Left colon (tissue), 2 donors: ENCODE measurements around the gene GSTO1. TPM values are rescaled to one million over a fixed set of nuclear protein-coding genes. Genes with fewer than 3 reads are reported as not detected.

Source experiments
- ATAC-seq: fragments of 200-7000 bp; cut with Tn5 transposase; one replicate; pipeline ENCODE4 v1.9.1; 2020; ENCODE audit warnings: mild to moderate bottlenecking, moderate library complexity
- DNase-seq, 2 donors: peaks; one replicate each; pipeline ENCODE4 v3.0.0-alpha.2; 2020
- intact Hi-C, 2 donors: fragments of 100-400 bp; cut with DNase I in 1 of 2; cut with micrococcal nuclease in 1 of 2; formaldehyde crosslinking; loops; one replicate each; pipeline versions ENCODE4 v1.11.2 to v1.14.0; 2022; cut with DNase I, micrococcal nuclease
- total RNA-seq, 2 donors: library from RNA; stranded (reverse); fragmentation: NEBNext Ultra II Directional; extraction: Animal tissue kit (Norgen Biotek cat#: 25700); gene quantifications; one replicate each; pipeline ENCODE4 v1.2.1, GENCODE V29; 2021
- donor health status: DM: no; HTN: no; CAD: no.
- donor health status: DM: yes; HTN: yes; CAD: no.

Gene GSTO1
- total RNA-seq, 2 donors from 2014 or later, result 67.5 to 71.2 TPM

- ATAC-seq, result no peak
- no peak for DNase-seq
- intact Hi-C loops, result no loop called here
Measured at GRCh38 chr10:104299031-104299904, 44.6 kb downstream of the GSTO1 start.

DNA sequence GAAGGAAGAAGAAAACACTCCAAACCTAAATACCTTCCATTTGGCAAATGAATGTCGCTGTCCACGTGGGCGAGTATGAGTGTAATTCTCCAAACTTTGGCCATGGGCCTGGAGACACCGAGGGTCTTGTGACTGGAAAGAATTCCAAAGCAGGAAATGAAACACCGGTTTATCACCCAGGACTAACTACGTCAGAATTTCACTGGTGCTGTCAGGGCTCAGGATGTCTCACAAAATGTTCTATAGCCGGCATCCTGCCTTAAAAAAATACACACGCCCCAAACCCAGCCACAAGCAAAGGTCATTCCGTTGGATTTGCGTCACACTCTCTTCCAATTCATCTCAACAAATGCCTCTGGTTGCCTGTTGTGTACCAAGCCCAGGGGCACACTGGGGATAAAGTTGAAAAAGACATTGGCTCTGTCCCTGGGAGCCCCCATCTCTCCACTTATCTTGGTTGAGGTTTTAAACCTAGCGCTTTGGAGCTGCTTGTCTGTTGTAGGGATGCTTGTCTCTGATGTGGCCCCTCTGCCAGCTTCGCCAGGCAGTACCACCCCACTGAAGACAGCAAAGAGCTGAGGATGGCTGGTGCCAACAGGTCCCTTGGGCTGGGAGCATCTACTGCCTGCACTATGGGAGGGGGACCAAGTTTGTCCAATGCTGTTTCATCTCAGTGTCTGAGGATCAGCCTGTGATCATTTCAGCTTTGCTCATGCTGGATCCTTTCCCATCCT is 45.5 kb downstream of the GSTO1 start:
- ATAC-seq (no peak), DNase-seq (no peak)
- intact Hi-C loops, result no loop called here

- DNase-seq, result peak; percentile 33 to 66
- intact Hi-C loops, result no loop called here
- peak; percentile 29 for ATAC-seq
Measured at GRCh38 chr10:104300736-104301292, 46.1 kb downstream of the GSTO1 start.

GRCh38 chr10:104301907-104302690 is 47.4 kb downstream of the GSTO1 start:
- intact Hi-C loops, result no loop called here
- ATAC-seq, result no peak
- DNase-seq, result no peak

- ATAC-seq (no peak), DNase-seq (no peak)
- intact Hi-C loops, result no loop called here
Measured at GRCh38 chr10:104303594-104304355, 49.1 kb downstream of the GSTO1 start.

DNA sequence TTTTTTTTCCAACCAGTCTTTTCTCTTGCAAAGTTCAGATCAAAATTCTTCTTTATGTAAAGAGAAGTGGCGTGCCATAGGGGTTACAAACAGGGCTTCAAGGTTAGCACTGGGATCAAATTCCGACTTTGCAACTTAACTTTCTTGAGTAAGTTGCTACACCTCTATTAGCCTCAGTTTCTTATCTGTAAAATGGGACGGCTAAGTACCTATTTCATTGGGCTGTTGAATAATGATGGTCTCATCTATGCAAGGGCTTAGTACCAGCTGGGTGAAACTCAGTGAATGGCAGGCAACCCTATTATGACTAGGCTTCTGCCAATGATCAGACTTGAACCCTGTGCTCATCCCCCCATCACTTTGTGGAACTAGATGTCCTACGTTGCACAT is 49.7 kb downstream of the GSTO1 start:
- ATAC-seq (no peak), DNase-seq (no peak)
- intact Hi-C loops, result no loop called here

DNA sequence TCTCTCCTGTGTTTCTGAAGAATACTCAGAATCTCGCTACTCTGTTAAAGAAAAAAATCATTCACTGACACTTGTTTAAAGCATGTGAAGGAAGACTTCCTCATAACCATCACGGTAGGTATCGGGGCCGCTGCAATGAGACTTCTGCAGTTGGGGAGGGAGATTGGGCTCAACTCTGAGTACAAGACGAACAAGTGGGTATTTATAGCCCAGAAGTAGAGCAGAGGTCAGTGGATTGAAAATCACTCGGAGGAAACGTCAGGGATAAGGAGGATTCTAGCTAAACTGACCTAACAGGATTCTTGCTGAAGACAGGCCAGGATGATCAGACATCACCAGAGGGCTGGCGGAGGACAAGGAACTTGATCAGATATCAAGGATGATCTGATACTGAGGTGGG is 50.2 kb downstream of the GSTO1 start:
- no peak for ATAC-seq
- intact Hi-C loops, result loop anchor here (5.0 kb wide), 1 partner anchor 42 kb away; no protein-coding TSS in a partner anchor
- DNase-seq, result no peak

DNA sequence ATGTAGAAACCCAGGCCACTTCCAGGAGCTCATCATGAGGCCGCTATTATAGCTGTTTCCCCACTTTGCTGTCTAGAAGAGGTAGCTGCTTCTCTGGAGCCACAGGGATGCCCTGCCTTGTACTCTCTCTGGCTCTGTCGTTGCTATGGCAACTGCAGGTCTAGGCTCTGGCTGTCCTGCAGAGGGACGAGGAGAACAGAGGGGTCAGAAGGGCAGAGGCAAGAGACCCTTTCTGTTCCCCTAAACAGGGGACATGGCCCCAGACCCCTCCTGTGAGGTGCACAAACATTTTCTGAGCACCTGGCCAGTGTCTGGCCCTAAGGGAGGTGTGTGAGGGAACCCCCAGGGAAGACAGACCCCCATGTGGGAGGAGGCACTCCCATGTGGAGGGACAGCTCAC is 52.2 kb downstream of the GSTO1 start:
- DNase-seq (no peak), ATAC-seq (no peak)
- intact Hi-C loops, result loop anchor here (5.0 kb wide), 1 partner anchor 40 kb away; no protein-coding TSS in a partner anchor

DNA sequence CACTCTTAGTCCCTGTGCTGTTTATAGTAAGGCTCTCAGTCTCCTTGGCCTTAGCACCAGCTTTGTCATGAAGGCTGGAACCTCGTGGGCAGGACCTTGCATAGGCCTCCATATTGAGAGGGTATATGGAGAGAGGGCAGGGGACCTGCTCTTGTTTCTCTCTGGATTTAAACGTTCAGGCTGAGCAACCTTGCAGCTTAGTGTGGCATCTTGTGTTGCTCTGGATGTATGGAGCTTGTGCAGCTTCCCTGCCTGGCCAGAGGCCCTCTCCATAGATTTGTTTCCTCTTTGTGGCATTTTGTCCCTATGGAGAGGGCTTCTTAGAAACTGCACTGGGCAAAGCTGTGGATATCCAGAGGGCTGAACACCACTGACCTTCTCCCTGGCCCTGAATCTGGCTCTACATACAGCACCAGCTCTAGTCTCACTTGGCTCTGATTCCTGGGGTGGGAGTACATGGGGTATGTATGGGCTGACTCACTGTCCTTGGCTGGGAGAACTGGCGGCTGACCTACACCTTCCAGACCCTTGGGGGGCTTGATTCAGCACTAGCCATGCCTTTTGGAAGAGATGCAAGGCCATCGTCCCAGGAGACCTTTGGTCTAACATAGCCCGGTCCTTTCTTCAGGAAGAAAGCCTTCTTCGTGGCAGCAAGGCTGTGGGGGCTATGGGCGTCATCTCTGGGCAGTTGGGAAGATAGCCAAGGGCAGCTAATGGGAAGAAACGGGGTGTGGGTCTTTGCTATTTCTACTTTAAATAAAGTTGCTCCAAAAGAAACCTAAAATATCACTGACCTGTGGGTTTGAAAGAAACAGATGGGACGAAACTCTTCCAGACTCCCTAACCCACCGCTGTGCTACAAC is 53.1 kb downstream of the GSTO1 start:
- ATAC-seq (no peak), DNase-seq (no peak)
- intact Hi-C loops, result loop anchor here (5.0 kb wide), 1 partner anchor 39 kb away; no protein-coding TSS in a partner anchor

DNA sequence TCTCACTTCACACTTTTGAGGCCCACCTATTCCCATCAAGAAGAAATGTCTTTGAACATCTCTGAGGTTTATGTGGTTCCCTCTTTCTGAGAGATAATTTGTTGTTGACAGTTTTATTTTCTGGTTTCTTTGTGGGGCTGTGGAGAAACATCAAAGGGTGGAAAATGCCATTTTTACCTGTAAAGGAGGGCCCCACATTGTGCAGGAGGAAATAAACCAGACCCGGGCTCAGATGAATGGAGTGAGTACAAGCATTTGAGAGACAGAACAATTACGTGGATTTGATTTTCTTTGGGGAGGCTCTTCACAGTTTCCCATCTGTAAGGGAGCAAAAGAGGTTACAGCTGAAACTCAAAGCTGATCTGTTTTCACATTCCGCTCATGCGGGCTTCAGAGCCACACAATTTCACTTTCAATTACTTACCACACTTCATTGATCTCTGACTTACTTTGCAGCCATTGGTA is 53.8 kb downstream of the GSTO1 start:
- no peak for ATAC-seq
- DNase-seq, result no peak
- intact Hi-C loops, result loop anchor here (5.0 kb wide), 1 partner anchor 39 kb away; no protein-coding TSS in a partner anchor

DNA sequence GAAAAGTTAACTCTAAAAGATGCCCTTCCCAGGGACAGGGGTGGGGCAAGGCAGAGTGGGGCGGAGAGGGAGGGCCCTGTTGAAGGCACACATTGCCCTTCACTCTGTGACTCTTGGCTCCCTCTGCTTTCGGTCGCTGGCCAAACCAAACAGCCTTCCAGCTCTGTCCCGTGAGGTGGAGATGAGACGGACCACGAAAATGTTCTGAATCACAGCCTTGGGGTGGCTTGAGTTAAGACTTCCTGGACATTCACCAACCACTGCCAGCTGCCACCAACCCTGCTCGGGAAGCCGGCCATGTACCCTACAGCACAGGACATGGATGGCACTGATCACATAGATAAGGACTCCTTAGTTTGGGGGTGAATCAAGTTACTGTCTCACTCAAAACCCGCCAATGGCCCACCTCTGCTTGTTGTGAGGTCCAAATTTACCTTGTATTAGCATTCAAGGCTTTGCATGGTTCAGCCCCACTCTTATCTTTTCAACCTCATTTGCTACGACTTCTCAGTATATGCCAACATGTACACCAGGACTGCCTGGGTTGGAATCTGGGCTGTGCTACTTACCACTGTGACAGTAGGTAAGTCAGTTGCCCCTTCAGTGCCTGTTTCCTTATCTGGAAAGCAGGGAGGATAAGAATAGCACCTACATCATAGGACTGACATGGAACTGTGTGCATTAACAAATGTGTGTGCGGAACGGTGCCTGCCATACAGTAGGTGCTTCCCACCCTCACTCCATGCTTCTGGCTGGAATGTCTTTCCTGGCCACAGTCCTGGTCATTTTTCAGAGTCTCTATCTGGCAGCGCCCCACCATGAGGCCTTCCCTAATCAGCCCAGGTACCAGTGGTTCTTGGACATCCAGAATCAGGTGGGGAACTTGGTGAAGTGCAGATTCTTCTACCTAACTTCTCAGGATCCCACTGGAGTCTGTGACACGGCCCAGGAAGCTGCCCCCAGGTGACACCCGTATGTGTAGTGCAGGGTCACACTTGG is 55.6 kb downstream of the GSTO1 start:
- intact Hi-C loops, result loop anchor here (5.0 kb wide), 1 partner anchor 37 kb away; no protein-coding TSS in a partner anchor
- no peak for DNase-seq
- no peak for ATAC-seq

DNA sequence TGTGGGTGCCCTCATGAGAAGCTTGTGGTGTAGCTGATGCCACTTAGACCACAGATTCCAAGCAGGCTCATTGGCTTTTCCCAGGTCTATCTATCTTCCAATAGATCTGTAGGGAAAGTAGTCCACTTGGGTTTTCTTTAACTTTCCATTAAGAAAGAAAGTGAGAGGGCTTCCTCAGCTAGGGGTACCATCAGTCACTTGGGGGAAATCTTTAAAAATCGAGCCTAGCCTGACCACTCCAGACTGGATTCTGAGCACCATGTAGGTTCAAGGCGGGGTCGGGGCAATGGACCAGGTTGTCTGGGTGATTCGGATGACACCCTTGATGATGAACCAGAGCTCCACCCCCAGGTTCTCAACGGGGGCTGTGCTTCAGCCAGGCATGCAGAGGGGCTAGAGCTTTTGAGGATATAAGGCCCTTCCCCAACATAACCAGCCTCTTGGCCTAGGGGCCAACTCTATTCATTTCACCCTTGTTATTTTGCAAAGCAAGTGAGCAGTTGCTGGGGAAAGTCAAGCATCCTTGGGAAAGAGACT is 56.6 kb downstream of the GSTO1 start:
- intact Hi-C loops, result no loop called here
- DNase-seq, result no peak
- no peak for ATAC-seq

- DNase-seq, result no peak
- intact Hi-C loops, result no loop called here
- ATAC-seq, result no peak
Measured at GRCh38 chr10:104314591-104315485, 60.1 kb downstream of the GSTO1 start.

GRCh38 chr10:104315486-104315921 is 60.8 kb downstream of the GSTO1 start:
- DNase-seq (no peak), ATAC-seq (no peak)
- intact Hi-C loops, result no loop called here
